HG03280 (cell line): ENCODE data around the gene ST8SIA2.

Source experiments
- ATAC-seq: cut with Tn5 transposase; IDR thresholded peaks from one replicate; pipeline ENCODE4 v1.9.1; 2021; ENCODE audit warnings: mild to moderate bottlenecking, moderate library complexity; ENCODE audit not compliant: unreplicated experiment

ST8SIA2 gene, protein sequence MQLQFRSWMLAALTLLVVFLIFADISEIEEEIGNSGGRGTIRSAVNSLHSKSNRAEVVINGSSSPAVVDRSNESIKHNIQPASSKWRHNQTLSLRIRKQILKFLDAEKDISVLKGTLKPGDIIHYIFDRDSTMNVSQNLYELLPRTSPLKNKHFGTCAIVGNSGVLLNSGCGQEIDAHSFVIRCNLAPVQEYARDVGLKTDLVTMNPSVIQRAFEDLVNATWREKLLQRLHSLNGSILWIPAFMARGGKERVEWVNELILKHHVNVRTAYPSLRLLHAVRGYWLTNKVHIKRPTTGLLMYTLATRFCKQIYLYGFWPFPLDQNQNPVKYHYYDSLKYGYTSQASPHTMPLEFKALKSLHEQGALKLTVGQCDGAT

DNA sequence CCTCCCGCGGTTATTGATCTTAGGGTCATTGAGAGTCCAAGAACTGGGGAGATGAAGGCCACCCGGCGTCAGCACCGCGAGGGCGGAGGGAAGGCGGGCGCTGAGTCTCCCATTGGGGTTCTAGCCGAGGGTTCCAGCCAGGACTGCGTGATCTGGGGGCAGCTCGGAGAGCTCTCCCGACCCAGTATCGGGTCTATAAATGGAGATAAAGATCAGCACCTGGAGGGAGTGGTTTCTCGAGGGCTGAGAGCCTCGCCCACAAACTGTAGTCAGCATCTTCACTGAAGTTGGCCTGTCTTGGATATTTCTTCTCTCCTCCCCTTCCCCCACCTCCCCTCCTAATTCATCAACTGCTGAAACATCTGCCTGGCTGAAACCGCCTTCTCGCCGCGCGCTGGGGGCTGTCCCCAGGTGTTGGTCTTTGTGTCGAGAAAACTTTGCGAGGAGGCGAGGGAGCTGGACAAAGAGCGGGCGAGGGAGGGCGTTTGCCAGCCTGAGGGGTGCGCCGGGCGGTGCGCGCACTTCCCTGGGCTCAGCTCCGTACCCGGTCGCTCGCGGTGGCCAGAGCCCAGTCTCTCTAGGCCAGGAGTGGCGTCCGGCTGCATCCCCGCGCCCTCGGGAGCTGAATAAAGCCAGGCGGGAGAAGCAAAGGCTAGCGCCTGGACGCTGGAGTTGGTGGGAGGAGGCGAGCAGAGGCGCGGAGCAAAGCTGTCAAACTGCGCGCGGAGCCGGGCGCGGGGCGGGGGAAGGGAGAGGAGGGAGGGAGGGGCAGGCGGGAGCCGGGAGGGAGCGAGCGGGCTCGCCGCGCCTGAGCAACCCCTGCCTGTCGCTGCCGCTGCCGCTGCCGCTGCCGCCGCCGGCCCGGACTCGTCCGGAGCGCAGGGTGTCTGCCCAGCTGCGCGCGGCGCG lies at the start of gene ST8SIA2:
Gene ST8SIA2, plus strand, starts transcription at position 811 of the 909 bp plus-strand sequence. CDS start 184 bp downstream, outside the sequence.
- ATAC-seq, result no peak

DNA sequence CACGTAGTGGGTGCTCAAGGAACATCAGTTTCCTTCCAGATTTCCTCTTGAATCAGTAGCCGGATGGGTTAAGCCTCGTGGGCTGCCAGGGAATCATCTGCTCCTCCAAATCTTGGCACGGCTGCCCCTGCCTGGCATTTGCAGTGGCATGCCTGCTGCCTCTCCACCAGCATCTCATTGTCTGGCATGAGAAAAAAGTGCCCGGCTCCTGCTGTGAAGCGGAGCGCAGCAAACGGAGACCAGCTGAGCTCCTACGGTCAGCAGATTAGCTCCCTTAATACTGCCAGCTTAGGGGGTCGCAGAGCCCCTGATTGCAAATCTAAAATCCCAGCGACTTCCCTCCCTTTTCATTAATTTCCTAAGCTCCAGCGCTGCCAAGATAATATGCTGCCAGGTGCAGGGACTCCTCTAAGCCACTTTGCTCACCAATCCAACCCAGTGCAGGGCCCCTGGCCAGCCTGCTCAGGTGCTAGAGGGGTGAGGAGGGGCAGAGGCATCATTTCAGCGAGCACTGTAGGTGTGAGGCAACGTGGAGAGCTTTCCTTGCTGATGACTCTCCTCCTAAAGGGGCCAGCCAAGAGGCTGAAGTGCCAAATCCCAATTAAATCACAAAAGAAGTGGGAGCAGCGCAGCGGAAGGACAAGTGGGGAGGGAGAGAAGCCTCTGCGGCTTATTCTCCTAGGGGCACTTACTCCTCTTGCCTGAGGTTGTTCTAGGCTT lies 49.6 kb upstream of the ST8SIA2 start:
- no peak for ATAC-seq

DNA sequence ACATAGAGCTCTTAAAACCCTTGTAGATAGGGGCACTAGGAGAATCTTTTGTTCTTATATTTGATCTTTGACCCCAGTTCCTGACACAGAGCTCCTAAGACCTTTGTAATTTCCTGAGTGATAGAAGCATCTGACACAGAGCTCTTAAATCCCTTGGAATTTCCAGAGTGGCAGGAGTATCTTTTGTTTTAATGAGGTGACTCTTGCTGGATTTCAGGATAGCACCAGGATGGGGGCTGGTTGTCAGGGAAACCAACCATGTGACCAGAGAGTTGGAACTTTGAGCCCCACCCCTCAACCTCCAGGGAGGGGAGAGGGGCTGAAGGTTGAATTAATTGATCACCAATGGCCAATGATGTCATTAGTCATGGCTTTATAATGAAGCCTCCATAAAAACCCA lies 47.6 kb upstream of the ST8SIA2 start:
- ATAC-seq, result no peak

- no peak for ATAC-seq
Observed at GRCh38 chr15:92355307-92355706, 38.4 kb upstream of the ST8SIA2 start.

DNA sequence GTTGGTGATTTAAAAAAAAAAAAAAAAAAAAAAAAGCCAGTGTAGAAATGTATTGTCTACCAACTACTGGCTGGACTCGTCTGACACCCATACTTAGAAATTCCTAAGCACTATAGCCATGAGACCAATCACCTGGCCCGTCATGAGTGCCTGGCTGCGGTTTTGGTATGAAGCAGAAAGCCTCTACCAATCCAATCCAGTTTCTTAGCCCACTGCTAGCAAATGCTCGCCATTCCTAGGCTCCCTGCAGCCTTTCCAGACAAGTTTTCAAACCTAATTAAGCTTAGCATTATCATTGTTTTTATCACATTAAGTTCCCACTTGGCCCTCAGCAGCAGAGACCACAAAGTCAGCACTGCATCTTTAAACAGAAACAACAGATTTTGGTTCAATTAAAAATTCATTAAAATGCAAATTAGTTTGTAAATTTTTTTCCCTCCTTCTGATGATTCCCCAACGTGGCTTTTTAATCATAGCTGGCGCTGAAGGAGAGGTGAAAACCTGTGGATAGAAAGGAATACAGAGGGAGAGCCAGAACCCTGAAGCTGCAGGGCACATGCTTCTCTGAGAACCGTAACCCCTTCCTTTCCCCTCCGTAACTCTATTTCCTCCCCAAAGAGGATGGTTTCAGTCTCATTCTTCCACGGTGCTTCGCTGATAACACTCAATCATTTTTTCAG lies 32.2 kb upstream of the ST8SIA2 start:
- ATAC-seq, result no peak

- ATAC-seq, result no peak
Observed at GRCh38 chr15:92362001-92362350, 31.7 kb upstream of the ST8SIA2 start.

GRCh38 chr15:92365084-92365483 lies 28.6 kb upstream of the ST8SIA2 start:
- no peak for ATAC-seq

DNA sequence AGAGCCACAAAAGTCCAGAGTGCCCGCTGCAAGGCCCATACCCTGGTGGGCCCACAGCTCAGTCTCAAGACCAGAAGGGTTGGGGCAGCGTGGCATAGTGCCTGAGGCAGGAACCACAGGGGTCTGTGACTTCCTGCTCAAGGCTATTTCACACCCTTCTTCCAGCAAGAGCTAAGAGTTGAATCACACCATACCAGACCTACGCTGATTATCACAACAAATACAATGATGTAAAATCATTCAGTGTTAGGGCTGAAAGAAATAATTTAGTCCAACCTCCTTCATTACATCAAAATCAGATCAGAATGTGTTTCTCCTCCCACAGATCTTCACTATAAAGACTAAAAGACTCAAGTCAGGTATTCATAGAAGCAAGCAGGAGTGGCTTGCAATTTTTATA lies 27.8 kb upstream of the ST8SIA2 start:
- no peak for ATAC-seq

GRCh38 chr15:92366381-92366780 lies 27.3 kb upstream of the ST8SIA2 start:
- no peak for ATAC-seq

- ATAC-seq, result no peak
Observed at GRCh38 chr15:92375057-92375456, 18.6 kb upstream of the ST8SIA2 start.

DNA sequence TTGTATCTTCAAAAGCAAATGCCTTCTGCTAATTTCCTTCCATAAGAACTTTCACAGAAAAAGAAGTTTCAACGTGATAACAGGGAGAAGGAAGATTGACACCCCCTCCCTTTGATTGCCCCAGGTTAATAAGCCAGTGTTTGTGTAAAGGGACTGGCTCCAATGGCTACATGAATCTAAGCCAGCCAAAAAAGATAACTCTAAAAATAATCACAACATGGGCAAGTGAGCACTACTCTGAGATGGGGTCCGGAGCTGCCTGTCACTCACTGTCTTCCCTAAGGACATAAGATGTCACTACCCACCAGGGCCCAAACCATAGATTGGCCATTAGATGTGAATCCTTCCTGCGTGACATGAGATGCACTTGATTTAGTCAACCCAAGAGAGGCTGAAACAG lies 17.6 kb upstream of the ST8SIA2 start:
- ATAC-seq, result no peak

DNA sequence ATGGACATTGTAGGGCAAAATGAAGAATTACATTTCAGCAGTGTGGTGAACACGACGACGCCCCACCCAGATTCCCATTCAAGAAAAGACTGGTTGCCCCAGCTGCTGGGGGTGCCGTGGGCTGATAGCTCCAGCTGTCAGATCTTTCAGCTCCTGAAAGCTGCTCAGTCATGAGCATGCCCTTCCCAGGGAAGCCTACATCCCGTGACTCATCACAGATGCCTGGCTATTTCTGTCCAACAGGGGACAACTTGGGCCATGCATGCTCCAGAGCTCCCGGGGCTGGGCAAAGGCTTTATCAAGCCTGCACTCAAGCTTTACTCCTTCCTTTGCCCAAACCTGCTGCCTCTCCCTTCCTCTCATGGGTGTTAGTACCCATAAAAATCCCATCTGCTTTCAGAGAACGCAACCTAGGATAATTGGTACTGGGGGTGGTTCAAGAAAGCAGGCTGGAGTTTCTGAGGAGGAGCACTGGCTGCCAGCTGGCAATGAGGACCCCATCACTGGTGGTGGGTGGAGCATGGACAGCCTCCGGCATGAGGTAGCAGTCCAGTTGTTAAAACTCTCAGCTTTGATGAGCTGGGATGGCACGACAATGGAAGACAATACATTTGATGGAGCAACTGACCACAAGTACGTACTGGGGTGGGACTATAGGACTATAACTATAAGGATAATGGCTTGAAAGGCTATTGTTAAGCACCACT lies 16.4 kb upstream of the ST8SIA2 start:
- ATAC-seq, result no peak

- peak; percentile 71 for ATAC-seq
Observed at GRCh38 chr15:92383519-92384324, 10.0 kb upstream of the ST8SIA2 start.

DNA sequence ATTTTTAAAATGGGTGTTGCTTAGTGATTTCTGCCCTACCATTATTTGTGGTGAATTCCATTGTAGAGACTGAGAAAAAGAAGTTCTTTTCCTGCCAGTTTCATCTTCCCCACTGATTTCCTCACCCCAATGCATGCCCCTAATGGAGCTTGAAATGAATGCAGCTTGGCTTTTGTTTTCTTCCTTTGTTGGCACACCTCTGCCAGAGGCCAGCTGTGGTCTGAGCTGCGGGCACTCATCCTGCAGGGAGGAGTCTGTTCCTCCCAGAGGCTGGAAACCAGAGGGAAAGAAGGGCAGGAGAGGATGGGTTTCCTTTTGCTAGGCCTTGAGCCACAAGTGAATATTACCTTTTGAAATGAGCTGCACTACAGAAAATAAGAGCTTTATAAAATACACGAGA lies 9.3 kb upstream of the ST8SIA2 start:
- ATAC-seq, result no peak

- no peak for ATAC-seq
Observed at GRCh38 chr15:92385096-92385495, 8.6 kb upstream of the ST8SIA2 start.

GRCh38 chr15:92391640-92392039 lies 2.0 kb upstream of the ST8SIA2 start:
- no peak for ATAC-seq

GRCh38 chr15:92392462-92392861 lies 1.2 kb upstream of the ST8SIA2 start:
- ATAC-seq, result no peak

- no peak for ATAC-seq
Observed at GRCh38 chr15:92393980-92394308, 263 bp downstream of the ST8SIA2 start.

DNA sequence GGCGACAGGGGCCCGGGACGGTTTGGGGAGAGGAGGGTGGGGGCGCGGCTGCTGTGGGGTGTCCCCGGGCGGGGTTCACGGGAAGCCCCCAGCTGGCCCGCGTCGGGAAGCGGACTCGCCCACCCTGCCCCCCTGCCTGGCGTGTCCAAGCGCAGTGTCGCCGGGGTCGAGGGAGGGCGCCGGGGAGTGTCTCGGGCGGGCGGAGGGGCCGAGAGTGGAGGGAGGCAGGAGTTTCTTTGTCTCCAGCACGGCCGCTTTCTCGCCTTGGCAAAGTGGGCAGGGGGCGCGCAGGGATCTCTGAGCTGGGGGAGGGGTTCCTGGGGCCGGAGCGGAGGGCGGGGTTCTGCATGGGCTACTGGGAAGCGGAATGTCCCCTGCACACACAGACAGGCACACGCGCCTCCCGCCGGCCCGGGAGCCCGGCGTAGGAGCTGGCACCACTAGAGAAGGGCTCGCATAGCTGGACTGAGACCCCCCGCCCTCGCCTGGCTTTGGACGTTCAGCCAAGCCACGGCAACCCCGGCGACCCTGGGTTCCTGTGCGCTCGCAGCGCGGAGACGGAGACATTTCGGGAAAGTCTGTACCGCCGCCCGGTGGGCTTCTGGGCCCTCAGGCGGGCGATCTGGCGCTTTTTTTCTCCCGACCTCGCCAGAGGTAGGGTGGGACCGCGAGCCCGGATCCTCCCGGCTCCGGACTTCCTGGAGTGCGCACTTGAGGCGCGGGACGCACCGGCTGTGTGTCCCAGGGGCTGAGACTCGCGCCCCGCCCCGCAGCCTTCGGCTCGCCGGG lies 822 bp downstream of the ST8SIA2 start:
- ATAC-seq, result no peak
